Measurements from ENCODE around the gene PML. TPM values are rescaled to one million over a fixed set of nuclear protein-coding genes. Genes with fewer than 3 reads are reported as not detected.

Gene PML
- total RNA-seq, 3 donors from 2014 or later, result 27.6 to 52.2 (median 35.6) TPM

GRCh38 chr15:74024687-74025086 lies 30.2 kb downstream of the PML start:
- Histone ChIP-seq H3K4me1 (ENCODE audit: low read depth) (no peaks in the 10 kb centered on the region), H3K4me3 (no peak overlapping the region), H3K36me3 (ENCODE audit: low read depth) (no peaks in the 10 kb centered on the region), H3K9me3 (no peaks in the 10 kb centered on the region)
- TF ChIP-seq, protein P1, sequence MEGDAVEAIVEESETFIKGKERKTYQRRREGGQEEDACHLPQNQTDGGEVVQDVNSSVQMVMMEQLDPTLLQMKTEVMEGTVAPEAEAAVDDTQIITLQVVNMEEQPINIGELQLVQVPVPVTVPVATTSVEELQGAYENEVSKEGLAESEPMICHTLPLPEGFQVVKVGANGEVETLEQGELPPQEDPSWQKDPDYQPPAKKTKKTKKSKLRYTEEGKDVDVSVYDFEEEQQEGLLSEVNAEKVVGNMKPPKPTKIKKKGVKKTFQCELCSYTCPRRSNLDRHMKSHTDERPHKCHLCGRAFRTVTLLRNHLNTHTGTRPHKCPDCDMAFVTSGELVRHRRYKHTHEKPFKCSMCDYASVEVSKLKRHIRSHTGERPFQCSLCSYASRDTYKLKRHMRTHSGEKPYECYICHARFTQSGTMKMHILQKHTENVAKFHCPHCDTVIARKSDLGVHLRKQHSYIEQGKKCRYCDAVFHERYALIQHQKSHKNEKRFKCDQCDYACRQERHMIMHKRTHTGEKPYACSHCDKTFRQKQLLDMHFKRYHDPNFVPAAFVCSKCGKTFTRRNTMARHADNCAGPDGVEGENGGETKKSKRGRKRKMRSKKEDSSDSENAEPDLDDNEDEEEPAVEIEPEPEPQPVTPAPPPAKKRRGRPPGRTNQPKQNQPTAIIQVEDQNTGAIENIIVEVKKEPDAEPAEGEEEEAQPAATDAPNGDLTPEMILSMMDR (IDR thresholded peaks at IDR 0.05), result no peak
- DNase-seq (no peak), ATAC-seq (no peak)
- intact Hi-C loops (cut with DNase I, micrococcal nuclease), result no loop called here

DNA sequence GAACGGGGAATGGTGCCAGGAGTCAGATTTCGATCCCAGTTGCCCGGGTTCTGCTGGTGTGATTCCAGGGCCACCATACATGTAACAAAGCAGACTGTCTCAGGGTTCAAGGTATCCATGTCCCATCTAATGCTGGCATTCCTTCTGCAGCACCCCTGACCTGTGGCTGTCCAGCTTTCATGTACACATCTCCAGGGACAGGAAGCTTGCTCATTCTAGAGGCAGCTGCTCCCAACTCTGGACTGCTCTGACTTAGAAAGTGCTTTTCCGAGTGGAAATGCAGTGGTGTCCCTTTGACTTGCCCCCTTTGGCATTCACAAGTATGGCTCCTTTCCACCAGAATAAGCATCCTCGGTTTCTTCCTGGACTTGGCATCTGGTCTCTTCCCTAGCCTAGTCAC lies 30.9 kb downstream of the PML start:
- H3K9me3 ChIP-seq, result no peaks in the 10 kb centered on the region
- TF ChIP-seq, protein P1 (IDR thresholded peaks at IDR 0.05), result no peak
- H3K36me3 ChIP-seq (ENCODE audit: low read depth), result no peaks in the 10 kb centered on the region
- no peaks in the 10 kb centered on the region for H3K4me1 ChIP-seq (ENCODE audit: low read depth)
- DNase-seq (no peak), ATAC-seq (no peak)
- intact Hi-C loops (cut with DNase I, micrococcal nuclease), result no loop called here
- H3K4me3 ChIP-seq, result no peak overlapping the region

GRCh38 chr15:74027688-74028087 lies 33.2 kb downstream of the PML start:
- Histone ChIP-seq H3K36me3 (ENCODE audit: low read depth) (no peaks in the 10 kb centered on the region), H3K4me1 (ENCODE audit: low read depth) (no peaks in the 10 kb centered on the region), H3K9me3 (no peaks in the 10 kb centered on the region), H3K4me3 (no peak overlapping the region)
- TF ChIP-seq, protein P1 (IDR thresholded peaks at IDR 0.05), result no peak
- ATAC-seq, result no peak
- no peak for DNase-seq
- intact Hi-C loops (cut with DNase I, micrococcal nuclease), result no loop called here

- intact Hi-C loops (cut with DNase I, micrococcal nuclease), result no loop called here
- no peaks in the 10 kb centered on the region for H3K4me1 ChIP-seq (ENCODE audit: low read depth)
- no peak for ATAC-seq
- TF ChIP-seq, protein P1 (IDR thresholded peaks at IDR 0.05), result no peak
- no peak overlapping the region for H3K4me3 ChIP-seq
- H3K9me3 ChIP-seq, result no peaks in the 10 kb centered on the region
- no peak for DNase-seq
- no peaks in the 10 kb centered on the region for H3K36me3 ChIP-seq (ENCODE audit: low read depth)
These were observed 34.1 kb downstream of the PML start for GRCh38 chr15:74028646-74029045.

DNA sequence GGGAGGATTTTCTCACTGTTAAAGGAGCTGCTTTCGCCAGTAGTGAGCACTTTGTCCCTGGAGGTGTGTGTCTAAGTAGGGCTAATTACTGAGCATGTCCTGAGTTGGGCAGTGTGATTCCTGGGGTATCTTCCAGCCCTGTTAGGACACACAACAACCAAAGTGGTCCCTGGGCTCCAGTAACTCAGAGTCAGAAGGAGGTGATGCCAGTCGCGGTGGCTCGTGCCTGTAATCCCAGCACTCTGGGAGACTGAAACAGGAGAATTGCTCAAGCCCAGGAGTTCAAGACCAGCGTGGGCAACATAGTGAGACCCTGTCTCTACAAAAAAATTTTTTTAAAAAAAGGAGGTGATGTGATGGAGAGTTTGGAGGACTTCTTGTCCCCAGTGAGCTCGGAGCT lies 37.5 kb downstream of the PML start:
- DNase-seq, result no peak

More for the DNA sequence above, 37.5 kb downstream of the PML start:
- no peaks in the 10 kb centered on the region for H3K4me1 ChIP-seq (ENCODE audit: low read depth)
- H3K36me3 ChIP-seq (ENCODE audit: low read depth), result peaks cover 3% of the 10 kb centered on the region
- TF ChIP-seq, protein P1 (IDR thresholded peaks at IDR 0.05), result no peak
- intact Hi-C loops (cut with DNase I, micrococcal nuclease), result loop anchor here in 1 of 2 donors (10.0 kb wide), 1 partner anchor 47 kb away; no protein-coding TSS in a partner anchor
- H3K4me3 ChIP-seq, result no peak overlapping the region
- no peaks in the 10 kb centered on the region for H3K9me3 ChIP-seq
- no peak for ATAC-seq

Measured in mucosa of descending colon (tissue), 3 donors.